H9 (cell line): Measurements from ENCODE around the gene PHLDA3. TPM values are rescaled to one million over a fixed set of nuclear protein-coding genes. Genes with fewer than 3 reads are reported as not detected.

Experiments
- DNase-seq: peaks from one replicate; pipeline ENCODE4 v3.0.0-alpha.2; 2017
- H2AFZ ChIP-seq: one replicate; pipeline ENCODE4 v1.6.1; 2013; ENCODE audit warnings: mild to moderate bottlenecking, low read length, control low read depth, moderate library complexity
- H2AK5ac ChIP-seq: 2 replicates; pipeline ENCODE4 v1.6.1; 2013; ENCODE audit warnings: low read length, control low read depth, mixed read lengths; ENCODE audit not compliant: insufficient read length
- H2BK120ac ChIP-seq: one replicate; pipeline ENCODE4 v1.6.1; 2013; ENCODE audit warnings: low read depth, mild to moderate bottlenecking, low read length, control low read depth, inconsistent platforms; ENCODE audit not compliant: poor library complexity, severe bottlenecking
- H2BK12ac ChIP-seq: 2 replicates; pipeline ENCODE4 v1.6.1; 2013; ENCODE audit warnings: low read length, control low read depth, mixed read lengths, low read depth; ENCODE audit not compliant: insufficient read length
- H2BK15ac ChIP-seq: 2 replicates; pipeline ENCODE4 v1.6.1; 2013; ENCODE audit warnings: low read depth, low read length, control low read depth
- H2BK20ac ChIP-seq: one replicate; pipeline ENCODE4 v1.6.1; 2013; ENCODE audit warnings: low read depth, mild to moderate bottlenecking, low read length, control low read depth, inconsistent platforms; ENCODE audit not compliant: poor library complexity, severe bottlenecking
- H2BK5ac ChIP-seq: 2 replicates; pipeline ENCODE4 v1.6.1; 2013; ENCODE audit warnings: low read length, control low read depth, mixed read lengths; ENCODE audit not compliant: insufficient read length
- H3K14ac ChIP-seq: 2 replicates; pipeline ENCODE4 v1.6.1; 2013; ENCODE audit warnings: low read length, control low read depth; ENCODE audit not compliant: insufficient read depth
- H3K18ac ChIP-seq: 2 replicates; pipeline ENCODE4 v1.6.1; 2013; ENCODE audit warnings: low read depth, mild to moderate bottlenecking, mixed read lengths, low read length, control low read depth; ENCODE audit not compliant: insufficient read length
- H3K23ac ChIP-seq: 2 replicates; pipeline ENCODE4 v1.6.1; 2013; ENCODE audit warnings: low read length, control low read depth, mixed read lengths, low read depth; ENCODE audit not compliant: insufficient read length
- H3K23me2 ChIP-seq: 2 replicates; pipeline ENCODE4 v1.6.1; 2013; ENCODE audit warnings: low read depth, mild to moderate bottlenecking, mixed read lengths, low read length, control low read depth; ENCODE audit not compliant: insufficient read length, poor library complexity, severe bottlenecking
- H3K27ac ChIP-seq: 2 replicates; pipeline ENCODE4 v1.5.1; 2013; ENCODE audit warnings: low read length, control low read depth, mixed read lengths, low read depth; ENCODE audit not compliant: insufficient read length
- H3K27me3 ChIP-seq: 2 replicates; pipeline ENCODE4 v1.6.1; 2013; ENCODE audit warnings: low read length, control low read depth, inconsistent platforms; ENCODE audit not compliant: insufficient read depth
- H3K4ac ChIP-seq: 2 replicates; pipeline ENCODE4 v1.6.1; 2013; ENCODE audit warnings: low read depth, mild to moderate bottlenecking, control low read depth, inconsistent platforms, low read length, moderate library complexity
- H3K4me1 ChIP-seq: 2 replicates; pipeline ENCODE4 v1.6.1; 2013; ENCODE audit warnings: low read length, control low read depth, inconsistent platforms; ENCODE audit not compliant: insufficient read depth
- H3K4me2 ChIP-seq: 2 replicates; pipeline ENCODE4 v1.6.1; 2013; ENCODE audit warnings: low read length, control low read depth, mixed read lengths; ENCODE audit not compliant: insufficient read length, insufficient read depth
- H3K56ac ChIP-seq: 2 replicates; pipeline ENCODE4 v1.6.1; 2013; ENCODE audit warnings: low read depth, mild to moderate bottlenecking, mixed read lengths, low read length, control low read depth; ENCODE audit not compliant: insufficient read length
- H3K79me1 ChIP-seq: 2 replicates; pipeline ENCODE4 v1.6.1; 2013; ENCODE audit warnings: low read depth, mild to moderate bottlenecking, moderate library complexity, low read length, control low read depth, inconsistent platforms; ENCODE audit not compliant: insufficient read depth, poor library complexity, severe bottlenecking
- H3K79me2 ChIP-seq: 2 replicates; pipeline ENCODE4 v1.6.1; 2013; ENCODE audit warnings: low read length, control low read depth, inconsistent platforms; ENCODE audit not compliant: insufficient read depth
- H3K9ac ChIP-seq: 2 replicates; pipeline ENCODE4 v1.6.1; 2013; ENCODE audit warnings: low read length, control low read depth, mixed read lengths; ENCODE audit not compliant: insufficient read length; ENCODE audit errors: extremely low read depth
- H3K9me3 ChIP-seq: one replicate; pipeline ENCODE4 v1.6.1; 2013; ENCODE audit warnings: low read depth, low read length, inconsistent platforms; ENCODE audit not compliant: control insufficient read depth
- H3T11ph ChIP-seq: one replicate; pipeline ENCODE4 v1.6.1; 2013; ENCODE audit warnings: mild to moderate bottlenecking, low read length, control low read depth, inconsistent platforms
- H4K20me1 ChIP-seq: one replicate; pipeline ENCODE4 v1.6.1; 2013; ENCODE audit not compliant: control insufficient read depth, insufficient read length, insufficient read depth
- H4K5ac ChIP-seq: 2 replicates; pipeline ENCODE4 v1.6.1; 2013; ENCODE audit warnings: low read depth, mild to moderate bottlenecking, mixed read lengths, low read length, control low read depth; ENCODE audit not compliant: insufficient read length
- H4K8ac ChIP-seq: replicated peaks from 2 replicates; pipeline ENCODE4 v1.6.1; 2013; ENCODE audit warnings: low read length, control low read depth, mixed read lengths, low read depth; ENCODE audit not compliant: insufficient read length
- H4K91ac ChIP-seq: 2 replicates; pipeline ENCODE4 v1.6.1; 2013; ENCODE audit warnings: low read depth, mild to moderate bottlenecking, moderate library complexity, mixed read lengths, low read length, control low read depth; ENCODE audit not compliant: insufficient read length
- H3K27ac Mint-ChIP-seq, 3 experiments: 2 replicates in 2 of 3; 3 replicates in 1 of 3; pipeline ENCODE4 v1.8.0; 2020 to 2021; ENCODE audit warnings: mixed read lengths in 3 of 3, mild to moderate bottlenecking in 1 of 3, moderate library complexity in 1 of 3
- H3K27me3 Mint-ChIP-seq: 2 replicates; pipeline ENCODE4 v1.8.0; 2021; ENCODE audit warnings: low read depth, mild to moderate bottlenecking, moderate library complexity, mixed read lengths
- H3K36me3 Mint-ChIP-seq, 3 experiments: 2 replicates in 2 of 3; 3 replicates in 1 of 3; pipeline ENCODE4 v1.8.0; 2020 to 2021; ENCODE audit warnings: low read depth in 3 of 3, mixed read lengths in 3 of 3; ENCODE audit not compliant: insufficient read depth in 1 of 3
- H3K4me1 Mint-ChIP-seq, 2 experiments: 2 replicates each; pipeline ENCODE4 v1.8.0; 2020; ENCODE audit warnings: mixed read lengths in 2 of 2
- H3K4me3 Mint-ChIP-seq, 2 experiments: 2 replicates in 1 of 2; 3 replicates in 1 of 2; pipeline ENCODE4 v1.8.0; 2020 to 2021; ENCODE audit warnings: mild to moderate bottlenecking in 2 of 2, mixed read lengths in 2 of 2, moderate library complexity in 1 of 2
- H3K9me3 Mint-ChIP-seq, 2 experiments: 2 replicates in 1 of 2; 3 replicates in 1 of 2; pipeline ENCODE4 v1.8.0; 2020; ENCODE audit warnings: mild to moderate bottlenecking in 2 of 2, mixed read lengths in 2 of 2, moderate library complexity in 1 of 2
- WGBS: extraction: QIAGEN DNeasy Blood & Tissue Kit; methylation state at CpG from one replicate; pipeline ENCODE4 v1.1.7; 2013; ENCODE audit warnings: missing lambda C conversion rate, low lambda C conversion rate, mixed read lengths; ENCODE audit not compliant: insufficient read length; ENCODE audit errors: extremely low coverage; 5-methylcytosine and 5-hydroxymethylcytosine counted together
- total RNA-seq: library from RNA; stranded (reverse); gene quantifications from 2 replicates; pipeline ENCODE4 v1.2.1, GENCODE V29; 2021
- TF ChIP-seq, protein P1 (sequence below): fragments of 200-600 bp; sonication (generic); conservative IDR thresholded peaks from 3 replicates; pipeline ENCODE4 v1.8.0; 2021; ENCODE audit warnings: antibody characterized with exemption, mild to moderate bottlenecking

Gene PHLDA3
- total RNA-seq, 1 experiment from 2014 or later: 53.9 TPM

DNA sequence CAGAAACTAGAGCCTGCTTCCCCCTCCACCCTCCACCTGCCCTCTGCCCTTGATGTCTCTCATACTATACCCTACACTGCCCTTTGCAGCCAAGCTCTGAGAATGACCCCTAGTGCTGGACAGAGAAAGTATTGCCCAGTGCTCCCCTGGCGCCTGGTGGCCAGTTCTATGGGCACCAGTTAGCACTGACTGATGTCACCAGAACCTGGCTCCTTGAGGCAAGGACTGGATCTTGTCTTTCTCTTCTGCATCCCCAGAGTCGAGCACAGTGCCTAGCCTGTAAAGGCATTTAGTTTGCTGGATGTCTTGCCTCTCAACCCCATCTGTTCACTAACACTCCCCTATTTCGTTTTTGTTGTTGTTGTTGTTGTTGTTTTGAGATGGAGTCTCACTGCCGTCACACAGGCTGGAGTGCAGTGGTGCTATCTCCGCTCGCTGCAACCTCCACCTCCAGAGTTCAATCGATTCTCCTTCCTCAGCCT is 5.9 kb downstream of the PHLDA3 start:
- Histone ChIP-seq H2BK5ac (no peak overlapping the region), H3K27me3 (no peaks in the 10 kb centered on the region), H3K79me2 (peaks cover 10% of the 10 kb centered on the region; the same call in 1 of the 2 replicates), H3K79me1 (no peaks in the 10 kb centered on the region), H4K91ac (no peak overlapping the region), H3K4me2 (no peak overlapping the region), H3K14ac (no peak overlapping the region), H3K4me1 (no peaks in the 10 kb centered on the region; the same call in 1 of the 2 replicates), H4K5ac (no peak overlapping the region), H3K56ac (no peak overlapping the region), H2BK20ac (no peak overlapping the region), H2AK5ac (no peak overlapping the region), H3K4ac (no peak overlapping the region), H2BK12ac (no peak overlapping the region), H4K20me1 (no peaks in the 10 kb centered on the region), H3K23me2 (peaks cover 7% of the 10 kb centered on the region), H3K9me3 (no peaks in the 10 kb centered on the region), H3K18ac (no peak overlapping the region), H4K8ac (no peak overlapping the region), H3K23ac (no peak overlapping the region), H2BK120ac (no peak overlapping the region), H2AFZ (no peak overlapping the region), H3T11ph (no peak overlapping the region), H3K27ac (no peak overlapping the region), H2BK15ac (no peak overlapping the region), H3K9ac (no peak overlapping the region)
- peaks cover 0 to 26% (median 18%) of the 10 kb centered on the region in 3 experiments; a peak in 5 of 7 replicates for H3K36me3 Mint-ChIP-seq
- H3K4me3 Mint-ChIP-seq: peak overlapping the region in 1 of 2 experiments; percentile 17; a peak in 1 of 5 replicates
- peak; percentile 77 for DNase-seq
- no peaks in the 10 kb centered on the region; the same call in 1 of the 2 replicates for H3K27me3 Mint-ChIP-seq
- peak overlapping the region in 1 of 3 experiments; percentile 16; a peak in 1 of 7 replicates for H3K27ac Mint-ChIP-seq
- H3K9me3 Mint-ChIP-seq: no peaks in the 10 kb centered on the region
- H3K4me1 Mint-ChIP-seq: peaks cover 18 to 21% of the 10 kb centered on the region in 2 experiments
- no CpG with 5 or more reads among the region's 7 CpGs for WGBS
- TF ChIP-seq, protein P1, sequence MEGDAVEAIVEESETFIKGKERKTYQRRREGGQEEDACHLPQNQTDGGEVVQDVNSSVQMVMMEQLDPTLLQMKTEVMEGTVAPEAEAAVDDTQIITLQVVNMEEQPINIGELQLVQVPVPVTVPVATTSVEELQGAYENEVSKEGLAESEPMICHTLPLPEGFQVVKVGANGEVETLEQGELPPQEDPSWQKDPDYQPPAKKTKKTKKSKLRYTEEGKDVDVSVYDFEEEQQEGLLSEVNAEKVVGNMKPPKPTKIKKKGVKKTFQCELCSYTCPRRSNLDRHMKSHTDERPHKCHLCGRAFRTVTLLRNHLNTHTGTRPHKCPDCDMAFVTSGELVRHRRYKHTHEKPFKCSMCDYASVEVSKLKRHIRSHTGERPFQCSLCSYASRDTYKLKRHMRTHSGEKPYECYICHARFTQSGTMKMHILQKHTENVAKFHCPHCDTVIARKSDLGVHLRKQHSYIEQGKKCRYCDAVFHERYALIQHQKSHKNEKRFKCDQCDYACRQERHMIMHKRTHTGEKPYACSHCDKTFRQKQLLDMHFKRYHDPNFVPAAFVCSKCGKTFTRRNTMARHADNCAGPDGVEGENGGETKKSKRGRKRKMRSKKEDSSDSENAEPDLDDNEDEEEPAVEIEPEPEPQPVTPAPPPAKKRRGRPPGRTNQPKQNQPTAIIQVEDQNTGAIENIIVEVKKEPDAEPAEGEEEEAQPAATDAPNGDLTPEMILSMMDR: peak; percentile 51; the same call in 2 of the 3 replicates
